Heart left ventricle (tissue), 13 donors: ENCODE measurements around the gene TBC1D22B.

ENCODE experiments used
- CTCF ChIP-seq, 12 donors: fragments of 200-600 bp; sonication (generic) in 4 of 12; IDR thresholded peaks; one replicate each; pipeline versions ENCODE4 v1.5.0 to v1.8.0; 2018 to 2022; ENCODE audit warnings: antibody characterized with exemption in 12 of 12, mild to moderate bottlenecking in 5 of 12
- POLR2A ChIP-seq, 2 donors: fragments of 450-650 bp; IDR thresholded peaks; one replicate each; pipeline ENCODE4 v1.6.1; 2017; ENCODE audit warnings: antibody characterized with exemption in 2 of 2, mild to moderate bottlenecking in 2 of 2, moderate library complexity in 2 of 2
- donor health status: ischemic (EF 13 %, LVEDD 7.1; RV severe dilation, severe dysfunction).
- donor health status: DM: no; HTN: yes; CAD: no.
- donor health status: DM: no; HTN: no; CAD: no.
- donor health status: ischemic (EF 25% LVEDD 6.9; RV normal size, moderate dysfunction).
- donor health status: ischemic (EF 25% LVEDD 5.7; RV mildly dilated, moderate dysfunction).
- donor health status: ischemic (EF 35%, LVEDD 5.7; RV mildly dilated, moderate dysfunction).
- donor health status: nonischemic (EF 11% LVEDD 7.7; RV severe dilation, severe dysfunction).
- donor health status: DM: yes; HTN: yes; CAD: no.
- donor health status: PGD.
- donor health status: ischemic (EF 29% LVEDD 5.4; RV normal size, mild dysfunction).
- donor health status: nonischemic (EF 23%, LVEDD 6.1; RV moderate dilation, normal function).

- TF ChIP-seq CTCF (IDR thresholded peaks at IDR 0.05) (no peak), POLR2A (IDR thresholded peaks at IDR 0.05) (no peak)
These were observed 66.8 kb downstream of the TBC1D22B start for GRCh38 chr6:37324131-37325033.
